ENCODE measurements around the gene TASL.

DNA sequence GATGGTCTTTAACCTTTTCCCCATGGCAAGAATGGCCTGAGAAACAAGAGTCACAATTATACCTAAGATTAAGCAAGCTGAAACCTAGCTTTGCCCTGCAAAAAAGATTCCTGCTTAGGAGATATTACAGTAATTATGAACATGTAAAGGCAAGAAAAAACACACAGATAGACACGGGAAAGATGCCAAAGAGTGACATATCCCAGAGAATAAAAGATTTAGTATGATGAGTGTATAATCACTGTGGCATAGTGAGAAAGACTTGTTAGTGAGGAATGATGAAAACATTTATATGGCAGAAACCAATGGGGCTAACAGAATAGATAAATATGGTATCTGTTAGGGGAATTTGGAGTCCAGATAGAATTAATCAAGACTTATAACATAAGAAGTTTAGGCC is 29.6 kb upstream of the TASL start:
- TF ChIP-seq, protein P1, sequence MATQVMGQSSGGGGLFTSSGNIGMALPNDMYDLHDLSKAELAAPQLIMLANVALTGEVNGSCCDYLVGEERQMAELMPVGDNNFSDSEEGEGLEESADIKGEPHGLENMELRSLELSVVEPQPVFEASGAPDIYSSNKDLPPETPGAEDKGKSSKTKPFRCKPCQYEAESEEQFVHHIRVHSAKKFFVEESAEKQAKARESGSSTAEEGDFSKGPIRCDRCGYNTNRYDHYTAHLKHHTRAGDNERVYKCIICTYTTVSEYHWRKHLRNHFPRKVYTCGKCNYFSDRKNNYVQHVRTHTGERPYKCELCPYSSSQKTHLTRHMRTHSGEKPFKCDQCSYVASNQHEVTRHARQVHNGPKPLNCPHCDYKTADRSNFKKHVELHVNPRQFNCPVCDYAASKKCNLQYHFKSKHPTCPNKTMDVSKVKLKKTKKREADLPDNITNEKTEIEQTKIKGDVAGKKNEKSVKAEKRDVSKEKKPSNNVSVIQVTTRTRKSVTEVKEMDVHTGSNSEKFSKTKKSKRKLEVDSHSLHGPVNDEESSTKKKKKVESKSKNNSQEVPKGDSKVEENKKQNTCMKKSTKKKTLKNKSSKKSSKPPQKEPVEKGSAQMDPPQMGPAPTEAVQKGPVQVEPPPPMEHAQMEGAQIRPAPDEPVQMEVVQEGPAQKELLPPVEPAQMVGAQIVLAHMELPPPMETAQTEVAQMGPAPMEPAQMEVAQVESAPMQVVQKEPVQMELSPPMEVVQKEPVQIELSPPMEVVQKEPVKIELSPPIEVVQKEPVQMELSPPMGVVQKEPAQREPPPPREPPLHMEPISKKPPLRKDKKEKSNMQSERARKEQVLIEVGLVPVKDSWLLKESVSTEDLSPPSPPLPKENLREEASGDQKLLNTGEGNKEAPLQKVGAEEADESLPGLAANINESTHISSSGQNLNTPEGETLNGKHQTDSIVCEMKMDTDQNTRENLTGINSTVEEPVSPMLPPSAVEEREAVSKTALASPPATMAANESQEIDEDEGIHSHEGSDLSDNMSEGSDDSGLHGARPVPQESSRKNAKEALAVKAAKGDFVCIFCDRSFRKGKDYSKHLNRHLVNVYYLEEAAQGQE (IDR thresholded peaks at IDR 0.05; ENCODE audit: borderline replicate concordance) = no peak
- TF ChIP-seq, protein P1 (CRISPR knock-in tag; IDR thresholded peaks at IDR 0.05; ENCODE audit: low read depth) = no peak
- TF ChIP-seq FOXJ2 (tag; IDR thresholded peaks at IDR 0.05) = no peak
- TF ChIP-seq, protein P2, sequence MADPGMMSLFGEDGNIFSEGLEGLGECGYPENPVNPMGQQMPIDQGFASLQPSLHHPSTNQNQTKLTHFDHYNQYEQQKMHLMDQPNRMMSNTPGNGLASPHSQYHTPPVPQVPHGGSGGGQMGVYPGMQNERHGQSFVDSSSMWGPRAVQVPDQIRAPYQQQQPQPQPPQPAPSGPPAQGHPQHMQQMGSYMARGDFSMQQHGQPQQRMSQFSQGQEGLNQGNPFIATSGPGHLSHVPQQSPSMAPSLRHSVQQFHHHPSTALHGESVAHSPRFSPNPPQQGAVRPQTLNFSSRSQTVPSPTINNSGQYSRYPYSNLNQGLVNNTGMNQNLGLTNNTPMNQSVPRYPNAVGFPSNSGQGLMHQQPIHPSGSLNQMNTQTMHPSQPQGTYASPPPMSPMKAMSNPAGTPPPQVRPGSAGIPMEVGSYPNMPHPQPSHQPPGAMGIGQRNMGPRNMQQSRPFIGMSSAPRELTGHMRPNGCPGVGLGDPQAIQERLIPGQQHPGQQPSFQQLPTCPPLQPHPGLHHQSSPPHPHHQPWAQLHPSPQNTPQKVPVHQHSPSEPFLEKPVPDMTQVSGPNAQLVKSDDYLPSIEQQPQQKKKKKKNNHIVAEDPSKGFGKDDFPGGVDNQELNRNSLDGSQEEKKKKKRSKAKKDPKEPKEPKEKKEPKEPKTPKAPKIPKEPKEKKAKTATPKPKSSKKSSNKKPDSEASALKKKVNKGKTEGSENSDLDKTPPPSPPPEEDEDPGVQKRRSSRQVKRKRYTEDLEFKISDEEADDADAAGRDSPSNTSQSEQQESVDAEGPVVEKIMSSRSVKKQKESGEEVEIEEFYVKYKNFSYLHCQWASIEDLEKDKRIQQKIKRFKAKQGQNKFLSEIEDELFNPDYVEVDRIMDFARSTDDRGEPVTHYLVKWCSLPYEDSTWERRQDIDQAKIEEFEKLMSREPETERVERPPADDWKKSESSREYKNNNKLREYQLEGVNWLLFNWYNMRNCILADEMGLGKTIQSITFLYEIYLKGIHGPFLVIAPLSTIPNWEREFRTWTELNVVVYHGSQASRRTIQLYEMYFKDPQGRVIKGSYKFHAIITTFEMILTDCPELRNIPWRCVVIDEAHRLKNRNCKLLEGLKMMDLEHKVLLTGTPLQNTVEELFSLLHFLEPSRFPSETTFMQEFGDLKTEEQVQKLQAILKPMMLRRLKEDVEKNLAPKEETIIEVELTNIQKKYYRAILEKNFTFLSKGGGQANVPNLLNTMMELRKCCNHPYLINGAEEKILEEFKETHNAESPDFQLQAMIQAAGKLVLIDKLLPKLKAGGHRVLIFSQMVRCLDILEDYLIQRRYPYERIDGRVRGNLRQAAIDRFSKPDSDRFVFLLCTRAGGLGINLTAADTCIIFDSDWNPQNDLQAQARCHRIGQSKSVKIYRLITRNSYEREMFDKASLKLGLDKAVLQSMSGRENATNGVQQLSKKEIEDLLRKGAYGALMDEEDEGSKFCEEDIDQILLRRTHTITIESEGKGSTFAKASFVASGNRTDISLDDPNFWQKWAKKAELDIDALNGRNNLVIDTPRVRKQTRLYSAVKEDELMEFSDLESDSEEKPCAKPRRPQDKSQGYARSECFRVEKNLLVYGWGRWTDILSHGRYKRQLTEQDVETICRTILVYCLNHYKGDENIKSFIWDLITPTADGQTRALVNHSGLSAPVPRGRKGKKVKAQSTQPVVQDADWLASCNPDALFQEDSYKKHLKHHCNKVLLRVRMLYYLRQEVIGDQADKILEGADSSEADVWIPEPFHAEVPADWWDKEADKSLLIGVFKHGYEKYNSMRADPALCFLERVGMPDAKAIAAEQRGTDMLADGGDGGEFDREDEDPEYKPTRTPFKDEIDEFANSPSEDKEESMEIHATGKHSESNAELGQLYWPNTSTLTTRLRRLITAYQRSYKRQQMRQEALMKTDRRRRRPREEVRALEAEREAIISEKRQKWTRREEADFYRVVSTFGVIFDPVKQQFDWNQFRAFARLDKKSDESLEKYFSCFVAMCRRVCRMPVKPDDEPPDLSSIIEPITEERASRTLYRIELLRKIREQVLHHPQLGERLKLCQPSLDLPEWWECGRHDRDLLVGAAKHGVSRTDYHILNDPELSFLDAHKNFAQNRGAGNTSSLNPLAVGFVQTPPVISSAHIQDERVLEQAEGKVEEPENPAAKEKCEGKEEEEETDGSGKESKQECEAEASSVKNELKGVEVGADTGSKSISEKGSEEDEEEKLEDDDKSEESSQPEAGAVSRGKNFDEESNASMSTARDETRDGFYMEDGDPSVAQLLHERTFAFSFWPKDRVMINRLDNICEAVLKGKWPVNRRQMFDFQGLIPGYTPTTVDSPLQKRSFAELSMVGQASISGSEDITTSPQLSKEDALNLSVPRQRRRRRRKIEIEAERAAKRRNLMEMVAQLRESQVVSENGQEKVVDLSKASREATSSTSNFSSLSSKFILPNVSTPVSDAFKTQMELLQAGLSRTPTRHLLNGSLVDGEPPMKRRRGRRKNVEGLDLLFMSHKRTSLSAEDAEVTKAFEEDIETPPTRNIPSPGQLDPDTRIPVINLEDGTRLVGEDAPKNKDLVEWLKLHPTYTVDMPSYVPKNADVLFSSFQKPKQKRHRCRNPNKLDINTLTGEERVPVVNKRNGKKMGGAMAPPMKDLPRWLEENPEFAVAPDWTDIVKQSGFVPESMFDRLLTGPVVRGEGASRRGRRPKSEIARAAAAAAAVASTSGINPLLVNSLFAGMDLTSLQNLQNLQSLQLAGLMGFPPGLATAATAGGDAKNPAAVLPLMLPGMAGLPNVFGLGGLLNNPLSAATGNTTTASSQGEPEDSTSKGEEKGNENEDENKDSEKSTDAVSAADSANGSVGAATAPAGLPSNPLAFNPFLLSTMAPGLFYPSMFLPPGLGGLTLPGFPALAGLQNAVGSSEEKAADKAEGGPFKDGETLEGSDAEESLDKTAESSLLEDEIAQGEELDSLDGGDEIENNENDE (IDR thresholded peaks at IDR 0.05; ENCODE audit: low read depth, low read length) = no peak

All from K562 (cell line).